Fibroblast of mammary gland (primary cell): ENCODE measurements around the gene ALG12.

Experiments
- DNase-seq: peaks from one replicate; pipeline ENCODE4 v3.0.0-alpha.2; 2010; ENCODE audit warnings: low read depth
- H3K4me3 ChIP-seq: 2 replicates; pipeline ENCODE4 v1.5.1; 2011; ENCODE audit warnings: low read depth, mild to moderate bottlenecking, low read length, moderate library complexity; ENCODE audit not compliant: control insufficient read depth
- CTCF ChIP-seq: conservative IDR thresholded peaks from 2 replicates; pipeline ENCODE4 v1.5.1; 2011; ENCODE audit warnings: low read depth, low read length, inconsistent platforms; ENCODE audit not compliant: control insufficient read depth, insufficient read depth

The ALG12 gene

GRCh38 chr22:49869086-49869830 lies 49.0 kb downstream of the ALG12 start:
- no peak for TF ChIP-seq CTCF
- H3K4me3 ChIP-seq, result no peak overlapping the region
- DNase-seq, result no peak

- H3K4me3 ChIP-seq, result no peak overlapping the region
- no peak for DNase-seq
- no peak for TF ChIP-seq CTCF
These were observed 50.7 kb downstream of the ALG12 start for GRCh38 chr22:49867303-49868265.

DNA sequence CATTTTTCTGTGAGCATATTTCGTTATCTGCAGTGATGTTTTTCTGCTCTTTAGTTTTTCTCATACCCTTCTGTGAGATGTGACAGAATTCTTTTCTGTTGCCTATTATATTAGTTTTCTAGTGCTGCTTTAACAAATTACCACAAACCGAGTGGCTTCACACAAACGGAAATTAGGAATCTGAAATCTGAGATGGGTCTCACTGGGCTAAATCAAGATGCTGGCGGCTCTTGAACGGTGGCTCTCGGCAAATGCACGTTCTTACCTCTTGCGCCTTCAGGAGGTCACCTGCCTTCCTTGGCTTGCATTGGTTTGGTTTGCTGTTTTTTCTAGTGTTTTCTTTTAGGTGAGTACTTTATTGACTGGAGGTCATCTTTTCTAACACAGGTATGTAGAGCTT lies 51.6 kb downstream of the ALG12 start:
- no peak overlapping the region for H3K4me3 ChIP-seq
- TF ChIP-seq CTCF, result no peak
- DNase-seq, result no peak

- no peak for DNase-seq
- TF ChIP-seq CTCF, result no peak
- H3K4me3 ChIP-seq, result no peak overlapping the region
These were observed 52.1 kb downstream of the ALG12 start for GRCh38 chr22:49866134-49866533.

- no peak for TF ChIP-seq CTCF
- H3K4me3 ChIP-seq, result no peak overlapping the region
- no peak for DNase-seq
These were observed 53.1 kb downstream of the ALG12 start for GRCh38 chr22:49865156-49865555.

DNA sequence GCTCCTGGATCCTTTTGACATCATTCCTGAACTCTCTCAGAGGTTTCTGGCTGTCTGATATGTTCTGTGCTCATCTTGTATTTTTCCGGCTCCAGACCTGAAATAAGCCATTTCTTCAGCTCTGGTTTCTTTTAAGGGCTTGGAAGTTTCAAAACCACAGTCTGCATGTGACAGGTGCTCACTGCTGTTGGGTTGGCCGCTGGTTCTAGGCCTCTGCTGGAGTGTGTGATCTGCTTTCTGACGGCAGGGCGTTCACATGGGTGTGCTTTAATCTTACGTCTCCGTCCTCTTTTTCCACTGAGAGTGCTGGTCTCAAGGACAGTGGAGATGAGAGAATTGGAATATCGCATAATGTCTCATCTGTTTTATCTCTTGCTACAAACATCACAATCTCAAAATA lies 54.3 kb downstream of the ALG12 start:
- TF ChIP-seq CTCF, result no peak
- no peak overlapping the region for H3K4me3 ChIP-seq
- DNase-seq, result no peak
